ENCODE measurements around the gene THSD4. TPM values are rescaled to one million over a fixed set of nuclear protein-coding genes. Genes with fewer than 3 reads are reported as not detected.

Gene THSD4
- total RNA-seq, 2 experiments from 2014 or later: not detected

DNA sequence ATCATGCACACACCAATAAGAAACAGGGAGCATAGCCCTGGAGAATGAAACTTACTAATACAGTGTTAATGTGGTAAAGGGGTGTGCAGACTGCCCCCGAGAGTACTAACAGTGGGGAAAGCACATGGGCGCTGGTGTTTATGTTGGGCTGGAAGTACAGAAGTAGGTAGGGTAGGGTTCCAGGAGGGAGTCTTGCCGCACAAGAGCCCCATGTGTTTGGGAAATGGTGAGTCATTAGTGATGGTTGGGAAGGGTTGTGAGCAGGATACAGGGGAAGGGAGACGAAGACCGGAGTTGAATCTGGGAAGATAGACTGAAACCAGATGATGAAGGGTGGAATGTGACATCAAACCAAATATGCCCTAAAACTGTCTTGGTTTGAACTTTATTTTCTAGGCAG, 117.1 kb downstream of the THSD4 start:
- CTCF ChIA-PET: no interaction called here
- no peak for DNase-seq
- intact Hi-C loops (cut with micrococcal nuclease): no loop called here
- Mint-ChIP-seq H3K27ac (no peak overlapping the region), H3K4me1 (ENCODE audit: low read depth) (no peaks in the 10 kb centered on the region), H3K36me3 (no peaks in the 10 kb centered on the region), H3K4me3 (no peak overlapping the region), H3K9me3 (no peaks in the 10 kb centered on the region), H3K27me3 (peaks cover 10% of the 10 kb centered on the region)
- POLR2A ChIA-PET: no interaction called here

DNA sequence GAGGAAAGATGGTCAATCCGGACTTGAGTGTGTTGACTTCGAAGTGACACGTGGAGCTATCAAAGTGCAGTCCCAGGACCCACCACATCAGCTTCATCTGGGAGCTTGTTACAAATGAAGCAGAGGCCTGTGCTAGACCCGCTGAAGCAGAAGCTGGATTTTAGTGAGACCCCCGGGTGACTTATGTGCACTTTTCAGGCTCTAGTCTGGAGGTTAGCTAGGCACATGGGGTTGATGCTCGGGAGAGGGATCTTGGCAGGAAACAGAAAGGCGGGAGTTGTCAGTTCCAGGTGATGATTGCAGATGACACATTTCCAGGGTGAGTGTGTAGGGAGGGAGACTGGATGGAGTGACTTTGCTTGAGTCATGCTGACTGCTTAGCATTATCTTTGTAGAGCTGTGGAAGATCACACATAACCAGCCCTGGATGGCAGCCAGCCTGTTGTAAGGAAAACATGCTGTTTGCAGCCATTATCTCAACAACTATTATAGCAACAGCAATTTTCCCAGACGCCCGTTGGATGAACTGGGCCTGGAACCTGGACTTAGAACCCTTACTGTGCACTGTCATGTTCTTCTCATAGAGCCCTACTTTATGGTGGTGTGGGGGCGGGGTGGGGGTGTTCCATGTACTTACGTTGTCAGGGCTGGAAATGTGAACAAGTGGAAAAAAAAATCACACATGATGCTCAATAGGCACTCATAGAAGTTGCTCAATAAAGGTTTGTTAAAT, 122.4 kb downstream of the THSD4 start:
- no peak overlapping the region for H3K27ac Mint-ChIP-seq
- H3K27me3 Mint-ChIP-seq: peaks cover 4% of the 10 kb centered on the region
- H3K4me1 Mint-ChIP-seq (ENCODE audit: low read depth): no peaks in the 10 kb centered on the region
- H3K9me3 Mint-ChIP-seq: no peaks in the 10 kb centered on the region
- no peak overlapping the region for H3K4me3 Mint-ChIP-seq
- ChIA-PET CTCF (no interaction called here), POLR2A (no interaction called here)
- no peak for DNase-seq
- intact Hi-C loops (cut with micrococcal nuclease): no loop called here
- no peaks in the 10 kb centered on the region for H3K36me3 Mint-ChIP-seq

DNA sequence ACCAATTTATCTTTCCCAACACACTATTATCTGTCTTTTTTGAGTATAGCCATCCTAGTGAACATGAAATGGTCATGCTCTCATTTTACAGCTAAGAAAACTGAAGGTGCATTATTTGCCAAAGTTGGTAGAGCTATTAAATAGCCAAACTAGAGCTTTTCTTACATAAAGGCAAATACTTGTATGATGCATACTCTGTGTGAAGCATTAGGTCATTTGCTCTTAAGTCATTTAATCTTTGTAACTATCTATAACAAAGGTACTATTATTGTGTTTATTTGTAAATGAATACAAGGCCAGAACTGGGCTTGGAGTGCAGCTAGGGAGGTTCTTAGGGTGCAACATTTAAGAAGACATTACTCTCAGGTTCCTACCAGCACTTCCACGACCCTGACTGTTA, 123.7 kb downstream of the THSD4 start:
- Mint-ChIP-seq H3K4me3 (no peak overlapping the region), H3K36me3 (no peaks in the 10 kb centered on the region), H3K4me1 (ENCODE audit: low read depth) (no peaks in the 10 kb centered on the region), H3K27me3 (peaks cover 4% of the 10 kb centered on the region), H3K9me3 (no peaks in the 10 kb centered on the region), H3K27ac (no peak overlapping the region)
- intact Hi-C loops (cut with micrococcal nuclease): no loop called here
- no peak for DNase-seq
- CTCF ChIA-PET: no interaction called here
- POLR2A ChIA-PET: no interaction called here

DNA sequence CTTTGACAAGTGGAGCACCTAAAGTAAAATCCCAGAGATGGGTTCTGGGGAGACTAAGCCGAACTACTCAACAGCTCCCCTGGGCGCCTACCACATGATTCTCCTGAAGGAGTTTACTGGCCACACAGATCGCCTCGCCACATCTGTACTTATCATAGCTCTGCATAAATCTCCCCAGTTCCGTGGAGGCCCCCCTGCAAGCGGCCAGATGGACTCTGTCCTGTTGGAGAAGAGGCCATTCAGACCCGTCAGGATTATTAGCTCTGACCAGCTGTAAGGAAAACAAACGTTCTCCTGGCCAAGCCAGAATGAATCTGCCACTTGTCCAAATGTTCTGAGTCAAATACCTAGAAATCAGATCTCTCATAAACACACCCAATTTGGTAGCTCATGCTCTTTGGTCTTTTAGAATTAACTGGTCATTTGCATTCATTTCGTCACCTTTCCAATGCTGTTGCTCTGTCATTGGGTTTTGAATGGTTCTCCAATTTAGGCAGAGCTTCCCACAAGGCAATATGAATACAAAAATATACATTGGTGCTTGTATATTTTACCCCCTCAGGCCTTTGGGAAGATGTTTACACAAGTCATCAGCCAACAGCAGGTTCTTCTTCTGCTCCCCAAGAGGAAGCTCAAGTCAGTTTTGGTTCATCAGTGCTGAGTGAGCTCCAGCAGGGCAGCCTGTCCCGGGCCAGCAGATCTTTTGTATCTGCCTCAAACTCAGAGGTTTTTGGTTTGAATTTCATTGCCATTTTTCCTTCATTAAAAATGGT, 124.5 kb downstream of the THSD4 start:
- no peak overlapping the region for H3K4me3 Mint-ChIP-seq
- no peaks in the 10 kb centered on the region for H3K9me3 Mint-ChIP-seq
- no peak for DNase-seq
- H3K4me1 Mint-ChIP-seq (ENCODE audit: low read depth): no peaks in the 10 kb centered on the region
- H3K27ac Mint-ChIP-seq: no peak overlapping the region
- intact Hi-C loops (cut with micrococcal nuclease): no loop called here
- ChIA-PET POLR2A (no interaction called here), CTCF (no interaction called here)
- H3K27me3 Mint-ChIP-seq: peaks cover 2% of the 10 kb centered on the region
- H3K36me3 Mint-ChIP-seq: no peaks in the 10 kb centered on the region

- ChIA-PET POLR2A (no interaction called here), CTCF (no interaction called here)
- no peak for DNase-seq
- no peak overlapping the region for H3K27ac Mint-ChIP-seq
- intact Hi-C loops (cut with micrococcal nuclease): no loop called here
- no peaks in the 10 kb centered on the region for H3K4me1 Mint-ChIP-seq (ENCODE audit: low read depth)
- H3K36me3 Mint-ChIP-seq: no peaks in the 10 kb centered on the region
- no peaks in the 10 kb centered on the region for H3K9me3 Mint-ChIP-seq
- H3K4me3 Mint-ChIP-seq: no peak overlapping the region
- H3K27me3 Mint-ChIP-seq: peaks cover 3% of the 10 kb centered on the region
Measured at GRCh38 chr15:71242292-71242691, 127.0 kb downstream of the THSD4 start.

DNA sequence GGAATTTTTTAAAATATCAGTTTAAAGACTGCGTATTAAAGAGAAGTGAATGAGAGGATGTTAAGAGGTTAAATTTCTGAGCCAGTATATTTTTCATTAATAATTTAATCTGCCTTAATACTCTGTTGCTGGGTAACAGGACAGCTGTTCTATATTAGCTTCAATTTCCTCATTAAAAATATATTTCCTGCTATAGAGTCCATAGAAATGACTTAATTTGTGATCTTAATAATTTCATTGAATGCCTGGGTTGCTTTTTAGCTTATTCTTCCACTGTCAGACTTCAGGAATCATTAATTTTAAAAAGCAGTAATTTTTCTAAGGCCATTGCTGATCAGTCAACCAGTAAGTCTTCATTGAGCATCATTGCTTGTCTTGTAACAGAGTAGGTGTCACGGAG, 129.0 kb downstream of the THSD4 start:
- Mint-ChIP-seq H3K9me3 (no peaks in the 10 kb centered on the region), H3K4me3 (no peak overlapping the region), H3K36me3 (no peaks in the 10 kb centered on the region), H3K27me3 (peaks cover 3% of the 10 kb centered on the region), H3K27ac (no peak overlapping the region), H3K4me1 (ENCODE audit: low read depth) (no peaks in the 10 kb centered on the region)
- intact Hi-C loops (cut with micrococcal nuclease): no loop called here
- DNase-seq: no peak
- CTCF ChIA-PET: no interaction called here
- POLR2A ChIA-PET: no interaction called here

DNA sequence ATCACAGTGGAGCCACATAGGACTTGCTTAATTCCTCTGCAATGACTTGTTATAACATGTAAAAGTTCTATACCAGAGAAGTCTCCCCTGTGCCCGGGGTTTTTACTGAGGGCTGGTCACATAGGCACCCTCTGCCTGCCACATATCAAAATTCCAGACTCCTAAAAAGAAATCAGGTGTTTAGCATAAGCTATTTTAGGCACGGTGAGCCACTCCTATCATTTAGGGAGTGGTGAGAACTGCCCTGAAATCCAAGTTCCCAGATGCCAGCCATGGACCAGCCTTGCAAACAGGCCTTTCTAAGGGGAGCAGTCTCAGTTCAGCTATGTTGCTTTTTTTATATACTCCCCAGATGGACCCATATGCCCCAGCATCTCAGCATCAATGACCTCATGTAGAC, 130.3 kb downstream of the THSD4 start:
- no peak overlapping the region for H3K27ac Mint-ChIP-seq
- CTCF ChIA-PET: no interaction called here
- peaks cover 3% of the 10 kb centered on the region for H3K27me3 Mint-ChIP-seq
- no peak for DNase-seq
- no peaks in the 10 kb centered on the region for H3K36me3 Mint-ChIP-seq
- no peak overlapping the region for H3K4me3 Mint-ChIP-seq
- no peaks in the 10 kb centered on the region for H3K4me1 Mint-ChIP-seq (ENCODE audit: low read depth)
- POLR2A ChIA-PET: no interaction called here
- intact Hi-C loops (cut with micrococcal nuclease): no loop called here
- H3K9me3 Mint-ChIP-seq: no peaks in the 10 kb centered on the region

- Mint-ChIP-seq H3K36me3 (no peaks in the 10 kb centered on the region), H3K4me3 (no peak overlapping the region), H3K27me3 (peaks cover 3% of the 10 kb centered on the region), H3K27ac (no peak overlapping the region), H3K9me3 (no peaks in the 10 kb centered on the region), H3K4me1 (ENCODE audit: low read depth) (no peaks in the 10 kb centered on the region)
- ChIA-PET CTCF (no interaction called here), POLR2A (no interaction called here)
- DNase-seq: no peak
- intact Hi-C loops (cut with micrococcal nuclease): no loop called here
Measured at GRCh38 chr15:71248386-71248785, 133.1 kb downstream of the THSD4 start.

DNA sequence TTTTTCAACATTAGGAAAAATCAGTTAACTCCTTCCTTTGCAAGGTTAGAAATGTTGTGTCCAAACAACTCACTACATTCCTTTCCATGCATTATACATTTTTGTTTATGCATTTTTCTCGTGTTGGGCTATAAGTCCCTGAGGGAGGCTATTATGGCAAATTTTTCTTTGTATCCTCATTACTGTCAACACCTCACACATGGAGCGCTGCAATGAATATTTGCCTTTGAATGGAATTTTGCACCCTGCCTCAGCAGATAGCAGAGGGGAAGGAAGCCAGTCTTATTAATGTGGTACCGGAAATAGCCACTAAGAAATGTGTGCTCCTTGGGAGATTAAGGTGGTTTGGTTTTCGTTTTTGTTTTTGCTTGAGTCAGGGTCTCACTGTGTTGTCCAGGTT, 134.7 kb downstream of the THSD4 start:
- intact Hi-C loops (cut with micrococcal nuclease): no loop called here
- CTCF ChIA-PET: no interaction called here
- no peak for DNase-seq
- Mint-ChIP-seq H3K4me3 (no peak overlapping the region), H3K27me3 (peaks cover 3% of the 10 kb centered on the region), H3K9me3 (no peaks in the 10 kb centered on the region), H3K36me3 (no peaks in the 10 kb centered on the region), H3K27ac (no peak overlapping the region), H3K4me1 (ENCODE audit: low read depth) (no peaks in the 10 kb centered on the region)
- POLR2A ChIA-PET: no interaction called here

DNA sequence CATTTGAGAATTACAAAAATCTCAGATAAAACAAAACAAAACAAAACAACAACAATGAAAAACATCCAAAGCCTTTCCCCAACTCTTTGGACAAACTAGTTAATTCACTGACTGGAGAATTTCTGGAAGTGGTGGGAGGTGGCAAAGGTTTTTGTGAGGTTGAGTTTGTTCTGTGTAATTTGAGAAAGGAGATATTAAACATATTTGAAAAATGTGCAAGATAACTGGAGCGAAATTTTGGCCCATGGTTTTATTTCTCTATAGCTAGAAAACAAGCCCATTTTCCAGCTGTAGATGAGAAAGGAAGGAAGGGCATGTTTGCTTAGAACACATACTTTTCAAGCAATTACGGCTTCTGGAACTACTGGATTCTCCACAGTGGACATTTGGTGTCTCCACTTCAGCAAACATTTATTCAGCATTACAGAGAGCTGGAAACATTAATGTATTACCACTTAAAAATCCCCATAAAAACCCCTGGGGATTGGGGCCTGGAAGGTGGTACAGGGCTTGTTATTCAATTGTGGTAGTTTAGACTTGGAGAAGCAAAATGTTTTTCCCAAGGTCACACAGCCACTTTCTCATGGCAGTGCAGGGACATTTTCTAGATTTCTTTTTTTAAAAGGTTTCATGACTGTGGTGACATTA, 135.8 kb downstream of the THSD4 start:
- Mint-ChIP-seq H3K36me3 (no peaks in the 10 kb centered on the region), H3K4me1 (ENCODE audit: low read depth) (no peaks in the 10 kb centered on the region), H3K27me3 (peaks cover 4% of the 10 kb centered on the region), H3K27ac (no peak overlapping the region), H3K9me3 (no peaks in the 10 kb centered on the region), H3K4me3 (no peak overlapping the region)
- ChIA-PET CTCF (interaction anchor here (0.9 kb wide), 1 partner anchor 46 kb away, joined by 3 read pairs; no protein-coding TSS in a partner anchor), POLR2A (no interaction called here)
- DNase-seq: no peak
- intact Hi-C loops (cut with micrococcal nuclease): no loop called here

GRCh38 chr15:71251584-71252043, 136.3 kb downstream of the THSD4 start:
- Mint-ChIP-seq H3K4me1 (ENCODE audit: low read depth) (no peaks in the 10 kb centered on the region), H3K27ac (no peak overlapping the region), H3K36me3 (no peaks in the 10 kb centered on the region), H3K9me3 (no peaks in the 10 kb centered on the region), H3K27me3 (peaks cover 6% of the 10 kb centered on the region), H3K4me3 (no peak overlapping the region)
- ChIA-PET POLR2A (no interaction called here), CTCF (interaction anchor here (0.9 kb wide), 1 partner anchor 45 kb away, joined by 3 read pairs; no protein-coding TSS in a partner anchor)
- no peak for DNase-seq
- intact Hi-C loops (cut with micrococcal nuclease): no loop called here

- no peaks in the 10 kb centered on the region for H3K4me1 Mint-ChIP-seq (ENCODE audit: low read depth)
- no peak for DNase-seq
- H3K27ac Mint-ChIP-seq: no peak overlapping the region
- intact Hi-C loops (cut with micrococcal nuclease): no loop called here
- H3K9me3 Mint-ChIP-seq: no peaks in the 10 kb centered on the region
- ChIA-PET POLR2A (no interaction called here), CTCF (interaction anchor here (0.9 kb wide), 1 partner anchor 45 kb away, joined by 3 read pairs; no protein-coding TSS in a partner anchor)
- peaks cover 8% of the 10 kb centered on the region for H3K27me3 Mint-ChIP-seq
- H3K4me3 Mint-ChIP-seq: no peak overlapping the region
- H3K36me3 Mint-ChIP-seq: no peaks in the 10 kb centered on the region
Measured at GRCh38 chr15:71252044-71252739, 136.9 kb downstream of the THSD4 start.

Data from activated CD4-positive, alpha-beta memory T cell treated with anti-CD3 and anti-CD28 coated beads for 36 hours (primary cell).